ENCODE measurements around the gene NARS2.

DNA sequence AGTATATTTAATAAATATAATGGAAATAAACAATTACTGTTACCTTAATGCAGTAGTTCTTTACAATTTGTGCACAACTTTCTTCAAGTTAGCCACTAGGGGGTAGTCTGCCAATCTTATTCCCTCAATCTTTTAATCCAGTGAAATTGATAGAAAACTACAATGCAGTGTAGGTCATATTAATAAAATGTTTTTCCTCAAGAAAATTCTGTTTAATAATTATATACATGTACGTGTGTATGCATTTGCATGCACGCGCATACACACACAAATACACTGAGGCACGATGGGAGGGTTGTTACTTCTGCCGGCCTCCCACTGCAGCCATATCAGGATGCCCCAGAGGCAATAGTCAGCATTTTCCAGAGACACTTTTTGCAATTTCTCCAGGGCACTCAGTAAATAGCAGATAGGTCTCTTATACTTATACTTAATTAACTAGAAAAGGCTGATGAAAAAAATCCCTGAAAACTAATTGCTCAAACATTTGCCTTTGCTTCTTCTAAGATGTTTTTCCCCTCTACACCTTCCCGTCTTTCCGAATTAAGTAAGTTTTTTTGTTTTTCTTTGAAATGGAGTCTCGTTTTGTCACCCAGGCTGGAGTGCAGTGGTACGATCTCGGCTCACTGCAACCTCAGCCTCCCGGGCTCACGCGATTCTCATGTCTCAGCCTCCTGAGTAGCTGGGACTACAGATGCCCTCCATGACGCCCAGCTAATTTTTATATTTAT lies 160.2 kb downstream of the NARS2 start:
- TF ChIP-seq EZH2 (IDR thresholded peaks at IDR 0.05; ENCODE audit: borderline replicate concordance, low read depth, low read length, poor library complexity, severe bottlenecking) (no peak), CTCF (conservative IDR thresholded peaks at IDR 0.05; ENCODE audit: low read depth, low read length) (peak; percentile 77)
